Measurements from ENCODE around the gene ISL2.

- TF ChIP-seq CTCF (IDR thresholded peaks at IDR 0.05), result no peak
- no peak for TF ChIP-seq POLR2A (IDR thresholded peaks at IDR 0.05)
- TF ChIP-seq EP300 (IDR thresholded peaks at IDR 0.05), result no peak
- TF ChIP-seq POLR2AphosphoS5 (IDR thresholded peaks at IDR 0.05), result no peak
Measured at GRCh38 chr15:76363251-76363650, 26.7 kb downstream of the ISL2 start.

Data from gastroesophageal sphincter (tissue), 3 donors.